ENCODE results near the gene VCL.
"Not testable (repeated sequence)": the region's sequence is repeated elsewhere in the genome, so short reads cannot be mapped to it uniquely, and the experiment has no call there.

The VCL gene
- total RNA-seq, result 27.4 to 86.8 (median 41.9) reads per million in 3 experiments

DNA sequence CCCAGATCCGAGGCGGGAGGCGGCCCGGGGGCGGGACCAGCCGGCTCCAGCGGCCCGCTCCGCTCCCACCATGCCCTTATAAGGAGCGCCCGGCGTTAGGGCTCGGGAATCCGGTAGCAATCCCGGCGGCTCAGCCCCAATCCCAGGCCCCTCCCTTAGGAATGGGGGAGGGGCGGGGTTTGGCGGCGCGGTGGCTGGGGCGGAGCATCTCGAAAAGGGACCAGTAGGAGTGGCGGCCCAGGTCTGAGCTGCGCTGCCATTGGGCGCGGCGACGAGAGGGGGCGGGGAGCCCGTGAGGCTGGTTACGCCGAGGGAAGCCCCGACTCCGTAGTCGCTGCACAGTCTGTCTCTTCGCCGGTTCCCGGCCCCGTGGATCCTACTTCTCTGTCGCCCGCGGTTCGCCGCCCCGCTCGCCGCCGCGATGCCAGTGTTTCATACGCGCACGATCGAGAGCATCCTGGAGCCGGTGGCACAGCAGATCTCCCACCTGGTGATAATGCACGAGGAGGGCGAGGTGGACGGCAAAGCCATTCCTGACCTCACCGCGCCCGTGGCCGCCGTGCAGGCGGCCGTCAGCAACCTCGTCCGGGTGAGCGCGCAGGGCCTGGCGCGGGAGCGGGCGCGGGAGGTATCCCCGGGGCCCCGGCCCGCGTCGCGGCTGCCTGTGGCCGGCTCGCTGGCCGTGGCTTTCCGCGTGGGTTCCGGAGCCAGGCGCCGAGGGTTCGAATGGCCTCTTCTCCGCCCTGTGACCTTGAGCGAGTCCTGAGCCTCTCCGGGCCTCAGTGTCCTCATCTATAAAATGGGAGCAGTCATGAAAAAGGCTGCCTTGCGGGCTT, at the start of gene VCL:
Gene VCL (plus strand): TSS at position 330 of the 836 bp plus-strand sequence. CDS start 92 bp downstream, at position 422.
- peak; percentile 93 for DNase-seq

DNA sequence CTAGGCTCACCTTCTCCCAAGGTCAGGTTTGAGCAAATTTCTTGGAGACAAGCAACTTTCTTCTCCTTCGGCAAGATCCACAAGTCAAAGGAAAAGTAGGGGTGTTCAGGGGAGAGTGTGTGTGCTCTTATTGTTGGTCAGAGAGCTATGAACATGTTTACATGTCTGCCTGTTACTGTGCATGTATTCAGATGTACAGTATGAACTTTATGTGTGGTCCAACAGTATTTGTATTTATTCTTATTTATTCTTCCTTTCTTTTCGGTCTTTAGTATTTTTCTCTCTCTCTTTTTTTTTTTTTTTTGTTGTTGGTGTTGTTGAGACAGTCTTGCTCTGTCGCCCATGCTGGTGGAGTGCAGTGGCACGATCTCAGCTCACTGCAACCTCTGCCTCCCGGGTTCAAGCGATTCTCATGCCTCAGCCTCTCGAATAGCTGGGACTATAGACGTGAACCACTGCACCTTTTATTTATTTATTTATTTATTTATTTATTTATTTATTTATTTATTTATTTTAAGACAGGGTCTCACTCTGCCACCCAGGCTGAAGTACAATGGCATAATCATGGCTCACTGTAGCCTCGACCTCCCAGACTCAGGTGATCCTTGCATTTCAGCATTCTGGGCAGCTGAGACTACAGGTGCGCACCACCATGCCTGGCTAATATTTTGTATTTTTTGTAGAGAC, 48.8 kb upstream of the VCL start:
- no peak for DNase-seq

DNA sequence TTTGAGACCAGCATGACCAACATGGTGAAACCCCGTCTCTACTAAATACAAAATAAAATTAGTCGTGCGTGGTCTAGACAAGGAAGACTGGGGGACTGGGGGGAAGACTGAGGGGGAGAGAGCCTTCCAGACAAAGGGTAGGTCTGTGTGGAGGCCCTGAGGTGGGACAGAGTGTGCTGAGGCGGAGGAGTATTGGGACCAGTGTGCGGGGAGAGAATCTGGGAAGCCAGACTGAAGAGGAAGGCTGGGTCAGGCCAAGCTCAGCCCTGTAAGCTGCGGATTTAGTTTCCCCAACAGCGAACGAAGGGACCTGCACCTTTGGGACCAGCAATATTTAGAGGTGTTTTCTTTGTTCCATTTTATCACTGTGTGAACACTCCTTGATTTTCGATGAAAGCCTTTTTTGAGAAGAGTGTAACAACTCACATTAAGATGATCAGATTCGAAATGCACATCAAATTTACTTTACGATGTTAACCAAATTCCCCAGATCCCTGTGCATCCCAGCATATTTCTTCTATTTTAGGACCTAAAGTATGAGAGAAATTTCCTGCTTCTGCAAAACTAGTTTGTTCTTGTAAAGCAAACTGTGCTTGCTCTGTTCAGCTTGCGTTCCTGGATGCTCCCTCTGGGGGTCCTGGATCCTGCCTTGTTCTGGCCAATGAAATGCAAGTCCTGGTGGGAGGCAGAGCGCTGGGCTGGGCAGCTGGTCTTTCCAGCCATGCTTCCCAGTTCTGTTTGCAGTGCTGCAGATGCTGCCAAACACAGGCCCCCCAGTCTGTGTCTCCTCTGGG, 47.6 kb upstream of the VCL start:
- no peak for DNase-seq

DNA sequence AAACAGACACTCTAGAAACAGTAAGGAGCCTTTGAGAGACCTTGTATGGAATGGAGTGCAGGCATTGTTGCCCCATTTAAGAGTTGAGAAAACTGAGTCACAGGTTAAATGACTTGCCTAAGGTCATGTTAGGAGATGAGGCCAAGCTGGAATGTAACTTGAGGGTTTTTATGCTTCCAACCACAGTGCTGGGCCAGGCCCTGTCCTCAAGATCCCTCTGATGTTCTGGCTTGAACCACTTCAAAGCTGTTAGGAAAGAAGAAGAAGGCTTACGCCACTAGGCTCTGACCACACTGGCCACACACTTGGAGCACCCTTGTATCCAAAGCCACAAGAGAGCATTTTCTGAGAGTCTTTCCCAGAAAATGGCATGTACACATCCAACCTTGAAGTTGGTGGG, 44.3 kb upstream of the VCL start:
- DNase-seq, result no peak

- no peak for DNase-seq
Measured at GRCh38 chr10:73954737-73955136, 43.2 kb upstream of the VCL start.

GRCh38 chr10:73955719-73956118, 42.2 kb upstream of the VCL start:
- DNase-seq, result no peak

GRCh38 chr10:73956476-73957359, 41.2 kb upstream of the VCL start:
- peak; percentile 74 for DNase-seq

GRCh38 chr10:73959484-73960243, 38.3 kb upstream of the VCL start:
- no peak for DNase-seq

- DNase-seq, result no peak
Measured at GRCh38 chr10:73962386-73962785, 35.5 kb upstream of the VCL start.

GRCh38 chr10:73963533-73963932, 34.4 kb upstream of the VCL start:
- DNase-seq, result not testable (repeated sequence)

GRCh38 chr10:73964743-73965142, 33.2 kb upstream of the VCL start:
- DNase-seq, result no peak

GRCh38 chr10:73965267-73965889, 32.5 kb upstream of the VCL start:
- DNase-seq, result not testable (repeated sequence)

GRCh38 chr10:73965890-73966768, 31.8 kb upstream of the VCL start:
- DNase-seq, result no peak

GRCh38 chr10:73967022-73967429, 30.9 kb upstream of the VCL start:
- no peak for DNase-seq

GRCh38 chr10:73967544-73967943, 30.4 kb upstream of the VCL start:
- DNase-seq, result no peak

GRCh38 chr10:73968098-73968521, 29.8 kb upstream of the VCL start:
- DNase-seq, result no peak

- DNase-seq, result no peak
Measured at GRCh38 chr10:73969224-73969841, 28.6 kb upstream of the VCL start.

DNA sequence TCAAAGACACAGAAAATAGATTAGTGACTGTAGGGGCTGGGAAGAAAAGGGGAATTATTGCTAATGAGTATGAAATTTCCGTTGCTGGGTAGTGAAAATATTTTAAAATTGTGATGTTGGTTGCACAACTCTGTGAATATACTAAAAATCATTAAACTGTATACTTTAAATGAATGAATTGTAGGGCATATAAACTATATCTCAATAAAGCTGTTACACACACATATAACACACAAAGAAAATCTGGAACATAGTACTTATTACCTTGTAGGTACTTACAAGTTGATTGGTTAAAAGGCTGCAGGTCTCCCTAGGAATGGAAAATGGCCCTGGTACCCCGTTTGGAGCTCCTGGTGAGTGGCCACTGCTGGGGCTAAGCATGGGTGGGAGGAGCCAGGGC, 27.1 kb upstream of the VCL start:
- no peak for DNase-seq

- no peak for DNase-seq
Measured at GRCh38 chr10:73971636-73972354, 26.1 kb upstream of the VCL start.

Data from central memory CD4-positive, alpha-beta T cell (primary cell).